Gastroesophageal sphincter (tissue), 3 donors: Measurements from ENCODE around the gene CEP112.

Experiments
- CTCF ChIP-seq, 4 experiments: fragments of 200-600 bp in 2 of 4; fragments of 450-650 bp in 2 of 4; sonication (generic) in 1 of 4; IDR thresholded peaks; one replicate each; pipeline ENCODE4 v1.5.1; 2017 to 2019; ENCODE audit warnings: antibody characterized with exemption in 4 of 4, mild to moderate bottlenecking in 2 of 4, moderate library complexity in 2 of 4
- EP300 ChIP-seq: sonication (generic); formaldehyde crosslinking; IDR thresholded peaks from one replicate; pipeline ENCODE4 v1.6.1; 2017; ENCODE audit warnings: antibody characterized with exemption, mild to moderate bottlenecking
- POLR2AphosphoS5 ChIP-seq: sonication (generic); formaldehyde crosslinking; IDR thresholded peaks from one replicate; pipeline ENCODE4 v1.6.1; 2017; ENCODE audit warnings: antibody characterized with exemption

DNA sequence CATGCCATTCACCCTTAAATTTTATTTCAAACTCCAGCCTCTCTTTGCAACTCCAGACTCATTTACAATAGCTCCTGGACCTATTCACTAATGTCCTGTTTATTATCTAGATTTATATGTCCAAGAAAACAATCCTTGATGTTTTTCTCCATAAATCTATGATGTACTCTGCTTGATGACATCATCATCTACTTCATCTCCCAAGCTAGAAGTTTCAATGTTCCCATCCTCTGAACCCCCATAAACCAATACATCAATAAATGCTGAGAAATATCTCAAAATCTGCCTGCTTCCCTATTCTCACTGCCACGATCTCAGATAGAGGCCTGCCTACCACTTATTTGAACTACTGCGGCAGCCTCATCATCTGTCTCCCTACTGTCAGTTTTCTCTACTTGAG, 4.2 kb downstream of the CEP112 start:
- TF ChIP-seq POLR2AphosphoS5 (no peak), CTCF (IDR thresholded peaks at IDR 0.05) (no peak), EP300 (no peak)
